Endodermal cell (in vitro differentiated cells): Measurements from ENCODE around the gene MAD2L2. TPM values are rescaled to one million over a fixed set of nuclear protein-coding genes. Genes with fewer than 3 reads are reported as not detected.

Experiments
- DNase-seq: peaks from one replicate; pipeline ENCODE4 v3.0.0-alpha.2; 2017
- H3K27ac ChIP-seq: 2 replicates; pipeline ENCODE4 v1.5.1; 2013; ENCODE audit warnings: mild to moderate bottlenecking, low read depth, low read length, moderate library complexity
- H3K27me3 ChIP-seq: 2 replicates; pipeline ENCODE4 v1.6.1; 2013; ENCODE audit warnings: mild to moderate bottlenecking, low read length, moderate library complexity; ENCODE audit not compliant: insufficient read depth, control insufficient read depth, poor library complexity, severe bottlenecking
- H3K36me3 ChIP-seq: 2 replicates; pipeline ENCODE4 v1.7.0; 2013; ENCODE audit warnings: mild to moderate bottlenecking, low read length, moderate library complexity; ENCODE audit not compliant: control insufficient read depth, insufficient read depth
- H3K4me1 ChIP-seq: one replicate; pipeline ENCODE4 v1.7.0; 2013; ENCODE audit warnings: low read length; ENCODE audit not compliant: control insufficient read depth, insufficient read depth
- H3K4me3 ChIP-seq: 2 replicates; pipeline ENCODE4 v1.5.1; 2013; ENCODE audit warnings: mild to moderate bottlenecking, low read length, moderate library complexity
- H3K9ac ChIP-seq: 2 replicates; pipeline ENCODE4 v1.6.1; 2013; ENCODE audit warnings: mild to moderate bottlenecking, low read length, moderate library complexity; ENCODE audit not compliant: poor library complexity, severe bottlenecking; ENCODE audit errors: extremely low read depth
- H3K9me3 ChIP-seq: 2 replicates; pipeline ENCODE4 v1.6.1; 2013; ENCODE audit warnings: mild to moderate bottlenecking, low read length, moderate library complexity; ENCODE audit not compliant: control insufficient read depth
- H3K27ac Mint-ChIP-seq: 2 replicates; pipeline ENCODE4 v1.8.0; 2020; ENCODE audit warnings: mixed read lengths
- H3K27me3 Mint-ChIP-seq: 2 replicates; pipeline ENCODE4 v1.8.0; 2021; ENCODE audit warnings: mild to moderate bottlenecking, mixed read lengths; ENCODE audit not compliant: insufficient read depth
- H3K36me3 Mint-ChIP-seq: 2 replicates; pipeline ENCODE4 v1.8.0; 2020; ENCODE audit warnings: low read depth, mixed read lengths
- H3K4me1 Mint-ChIP-seq: 2 replicates; pipeline ENCODE4 v1.8.0; 2020; ENCODE audit warnings: mixed read lengths
- H3K4me3 Mint-ChIP-seq: 2 replicates; pipeline ENCODE4 v1.8.0; 2020; ENCODE audit warnings: mild to moderate bottlenecking, moderate library complexity, mixed read lengths
- H3K9me3 Mint-ChIP-seq: 2 replicates; pipeline ENCODE4 v1.8.0; 2020; ENCODE audit warnings: mild to moderate bottlenecking, mixed read lengths
- CTCF ChIP-seq: fragments of 200-600 bp; sonication (generic); conservative IDR thresholded peaks from 2 replicates; pipeline ENCODE4 v1.5.0; 2021; ENCODE audit warnings: antibody characterized with exemption, mild to moderate bottlenecking
- WGBS, 2 experiments: methylation state at CpG; one replicate each; pipeline versions ENCODE4 v1.1.5 to v1.1.7; 2013; ENCODE audit warnings: missing lambda C conversion rate in 2 of 2, mixed read lengths in 1 of 2; ENCODE audit not compliant: insufficient coverage in 1 of 2, insufficient read length in 1 of 2; 5-methylcytosine and 5-hydroxymethylcytosine counted together
- total RNA-seq, 2 donors: library from RNA; stranded (reverse); fragmentation: NEBNext Ultra II Directional in 1 of 2; extraction: Animal tissue kit (Norgen Biotek cat#: 25700) in 1 of 2; gene quantifications; 2 replicates in 1 of 2; 3 replicates in 1 of 2; pipeline ENCODE4 v1.2.1, GENCODE V29; 2021

MAD2L2 gene
- total RNA-seq, 2 donors from 2014 or later = 128 to 132 TPM

GRCh38 chr1:11729498-11730428, 48.8 kb upstream of the MAD2L2 start:
- WGBS, 2 experiments = 62 to 76% methylated on average over 16 to 26 of the region's 26 CpGs
- no peaks in the 10 kb centered on the region for H3K9me3 Mint-ChIP-seq
- no peaks in the 10 kb centered on the region for H3K9me3 ChIP-seq
- H3K4me1 ChIP-seq = no peaks in the 10 kb centered on the region
- peaks cover 30% of the 10 kb centered on the region for H3K4me1 Mint-ChIP-seq
- H3K27me3 ChIP-seq = no peaks in the 10 kb centered on the region
- H3K36me3 Mint-ChIP-seq = no peaks in the 10 kb centered on the region
- H3K27ac Mint-ChIP-seq = peak overlapping the region; percentile 39
- H3K9ac ChIP-seq = no peak overlapping the region
- H3K27ac ChIP-seq = peak overlapping the region; percentile 32
- H3K27me3 Mint-ChIP-seq = no peaks in the 10 kb centered on the region
- no peaks in the 10 kb centered on the region for H3K36me3 ChIP-seq
- H3K4me3 ChIP-seq = no peak overlapping the region
- no peak overlapping the region for H3K4me3 Mint-ChIP-seq
- TF ChIP-seq CTCF = no peak
- peak; percentile 68 for DNase-seq

- 94% methylated on average over 10 to 11 of the region's 11 CpGs for WGBS, 2 experiments
- H3K9ac ChIP-seq = no peak overlapping the region
- H3K36me3 Mint-ChIP-seq = no peaks in the 10 kb centered on the region
Measured at GRCh38 chr1:11729155-11729497, 48.2 kb upstream of the MAD2L2 start.

GRCh38 chr1:11728126-11728806, 47.3 kb upstream of the MAD2L2 start:
- H3K27me3 Mint-ChIP-seq = no peaks in the 10 kb centered on the region
- no peaks in the 10 kb centered on the region for H3K36me3 Mint-ChIP-seq
- Histone ChIP-seq H3K36me3 (no peaks in the 10 kb centered on the region), H3K4me1 (no peaks in the 10 kb centered on the region), H3K9ac (no peak overlapping the region), H3K27me3 (no peaks in the 10 kb centered on the region), H3K9me3 (no peaks in the 10 kb centered on the region), H3K4me3 (no peak overlapping the region), H3K27ac (no peak overlapping the region)
- peaks cover 30% of the 10 kb centered on the region for H3K4me1 Mint-ChIP-seq
- H3K27ac Mint-ChIP-seq = no peak overlapping the region
- no peak for TF ChIP-seq CTCF
- H3K9me3 Mint-ChIP-seq = no peaks in the 10 kb centered on the region
- no peak for DNase-seq
- no peak overlapping the region for H3K4me3 Mint-ChIP-seq
- WGBS, 2 experiments = 96 to 100% methylated on average over 4 of the region's 4 CpGs

More at GRCh38 chr1:11729155-11729497, 48.2 kb upstream of the MAD2L2 start:
- Mint-ChIP-seq H3K4me1 (peaks cover 30% of the 10 kb centered on the region), H3K9me3 (no peaks in the 10 kb centered on the region), H3K27ac (peak overlapping the region; percentile 39), H3K4me3 (no peak overlapping the region), H3K27me3 (no peaks in the 10 kb centered on the region)
- H3K36me3 ChIP-seq = no peaks in the 10 kb centered on the region
- no peaks in the 10 kb centered on the region for H3K9me3 ChIP-seq
- H3K27me3 ChIP-seq = no peaks in the 10 kb centered on the region
- DNase-seq = no peak
- H3K27ac ChIP-seq = no peak overlapping the region
- no peaks in the 10 kb centered on the region for H3K4me1 ChIP-seq
- H3K4me3 ChIP-seq = no peak overlapping the region
- TF ChIP-seq CTCF = no peak
